Breast epithelium (tissue), 3 donors: ENCODE data around the gene HEBP2.

Experiments used
- POLR2AphosphoS5 ChIP-seq, 3 donors: sonication (generic); formaldehyde crosslinking; IDR thresholded peaks; one replicate each; pipeline ENCODE4 v1.6.1; 2017; ENCODE audit warnings: antibody characterized with exemption in 3 of 3
- TF ChIP-seq, protein P1 (sequence below), 3 donors: fragments of 450-650 bp; IDR thresholded peaks; one replicate each; pipeline ENCODE4 v1.5.1; 2016 to 2017; ENCODE audit warnings: antibody characterized with exemption in 3 of 3, mild to moderate bottlenecking in 3 of 3, moderate library complexity in 3 of 3

DNA sequence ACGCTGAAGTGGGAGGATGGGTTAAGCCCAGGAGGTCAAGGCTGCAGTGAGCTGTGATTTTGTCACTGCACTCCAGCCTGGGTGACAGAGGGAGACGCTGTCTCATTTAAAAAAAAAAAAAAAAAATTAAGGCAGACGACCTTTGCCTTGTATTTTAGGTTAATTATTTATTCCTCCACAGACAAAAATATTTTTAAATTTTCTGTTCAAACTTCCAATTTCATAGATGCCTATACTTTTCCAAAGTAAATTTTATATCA is 32.6 kb upstream of the HEBP2 start:
- no peak for TF ChIP-seq POLR2AphosphoS5 (IDR thresholded peaks at IDR 0.05)
- TF ChIP-seq, protein P1, sequence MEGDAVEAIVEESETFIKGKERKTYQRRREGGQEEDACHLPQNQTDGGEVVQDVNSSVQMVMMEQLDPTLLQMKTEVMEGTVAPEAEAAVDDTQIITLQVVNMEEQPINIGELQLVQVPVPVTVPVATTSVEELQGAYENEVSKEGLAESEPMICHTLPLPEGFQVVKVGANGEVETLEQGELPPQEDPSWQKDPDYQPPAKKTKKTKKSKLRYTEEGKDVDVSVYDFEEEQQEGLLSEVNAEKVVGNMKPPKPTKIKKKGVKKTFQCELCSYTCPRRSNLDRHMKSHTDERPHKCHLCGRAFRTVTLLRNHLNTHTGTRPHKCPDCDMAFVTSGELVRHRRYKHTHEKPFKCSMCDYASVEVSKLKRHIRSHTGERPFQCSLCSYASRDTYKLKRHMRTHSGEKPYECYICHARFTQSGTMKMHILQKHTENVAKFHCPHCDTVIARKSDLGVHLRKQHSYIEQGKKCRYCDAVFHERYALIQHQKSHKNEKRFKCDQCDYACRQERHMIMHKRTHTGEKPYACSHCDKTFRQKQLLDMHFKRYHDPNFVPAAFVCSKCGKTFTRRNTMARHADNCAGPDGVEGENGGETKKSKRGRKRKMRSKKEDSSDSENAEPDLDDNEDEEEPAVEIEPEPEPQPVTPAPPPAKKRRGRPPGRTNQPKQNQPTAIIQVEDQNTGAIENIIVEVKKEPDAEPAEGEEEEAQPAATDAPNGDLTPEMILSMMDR (IDR thresholded peaks at IDR 0.05) = no peak
